Ovary (tissue), 9 donors: ENCODE data around the gene LMO7. TPM values are rescaled to one million over a fixed set of nuclear protein-coding genes. Genes with fewer than 3 reads are reported as not detected.

Experiments
- DNase-seq, 5 donors: peaks; one replicate each; pipeline ENCODE4 v3.0.0-alpha.2; 2019 to 2020
- H3K27ac ChIP-seq, 2 donors: fragments of 200-600 bp; one replicate each; pipeline versions ENCODE4 v1.5.1 to v1.8.0; 2019 to 2022
- H3K27me3 ChIP-seq: fragments of 200-600 bp; one replicate; pipeline ENCODE4 v1.8.0; 2022
- H3K36me3 ChIP-seq: fragments of 200-600 bp; sonication (generic); one replicate; pipeline ENCODE4 v1.5.1; 2019
- H3K4me1 ChIP-seq: one replicate; pipeline ENCODE4 v1.8.1; 2013; ENCODE audit warnings: mild to moderate bottlenecking, moderate library complexity; ENCODE audit not compliant: insufficient read depth
- H3K4me3 ChIP-seq: fragments of 200-600 bp; sonication (generic); one replicate; pipeline ENCODE4 v1.5.1; 2017
- H3K9me3 ChIP-seq, 2 donors: fragments of 200-600 bp in 1 of 2; sonication (generic) in 1 of 2; one replicate each; pipeline versions ENCODE4 v1.5.1 to v1.8.1; 2013 to 2019; ENCODE audit warnings: mild to moderate bottlenecking in 1 of 2, moderate library complexity in 1 of 2
- EP300 ChIP-seq: sonication (generic); formaldehyde crosslinking; IDR thresholded peaks from one replicate; pipeline ENCODE4 v1.6.1; 2017; ENCODE audit warnings: antibody characterized with exemption
- POLR2A ChIP-seq: fragments of 450-650 bp; IDR thresholded peaks from one replicate; pipeline ENCODE4 v1.6.1; 2017; ENCODE audit warnings: antibody characterized with exemption, mild to moderate bottlenecking, moderate library complexity
- WGBS, 3 donors: extraction: QIAGEN DNeasy Blood & Tissue Kit in 1 of 3; methylation state at CpG; one replicate each; pipeline versions ENCODE4 v1.1.5 to v1.1.7; 2013 to 2017; 5-methylcytosine and 5-hydroxymethylcytosine counted together
- intact Hi-C, 4 donors: fragments of 100-400 bp; cut with DNase I; formaldehyde crosslinking; loops; one replicate each; pipeline versions ENCODE4 v1.11.0 to v1.15.1; 2022 to 2023
- polyA plus RNA-seq, 2 donors: library from polyadenylated mRNA; stranded (reverse); fragments of 200-250 nt in 1 of 2; fragments of 350-450 nt in 1 of 2; fragmentation: Illumina TruSeq in 1 of 2; extraction: RNeasy Lipid Tissue Mini Kit (QIAGEN cat#74804) in 1 of 2; gene quantifications; one replicate each; pipeline ENCODE4 v1.2.3, GENCODE V29; 2013 to 2014
- total RNA-seq, 7 donors: library from RNA; depleted of rRNA in 2 of 7; stranded (reverse); fragments of >200 nt in 2 of 7; fragmentation: NEBNext Ultra II Directional in 3 of 7; extraction: Animal tissue kit (Norgen Biotek cat#: 25700) in 3 of 7; gene quantifications; one replicate each; pipeline versions ENCODE4 v1.1.0 to v1.2.4, GENCODE V29; 2016 to 2023
- TF ChIP-seq, protein P1 (sequence below), 3 donors: fragments of 450-650 bp in 2 of 3; fragments of 200-600 bp in 1 of 3; IDR thresholded peaks; one replicate each; pipeline versions ENCODE4 v1.5.1 to v1.8.0; 2016 to 2022; ENCODE audit warnings: antibody characterized with exemption in 3 of 3, mild to moderate bottlenecking in 1 of 3
- donor health status: DM: no; HTN: no; CAD: no; lungs with moderate emphysema.
- donor health status: DM: no; HTN: no; CAD: no.
- donor health status: Bipolar disorder and iron deficiency.
- donor health status: DM: yes; HTN: yes; CAD: no.
- donor health status: DM: no; HTN: no; CAD: no.
- donor health status: DM: yes; HTN: yes; CAD: no.

LMO7 gene
- total and polyA plus RNA-seq, 9 donors, result 9.6 to 60.7 (median 20.1) TPM

- DNase-seq, result peak; percentile 35 to 68 (median 57)
Measured at GRCh38 chr13:75876142-75877050, 240.3 kb downstream of the LMO7 start.

GRCh38 chr13:75877071-75877470 lies 240.9 kb downstream of the LMO7 start:
- WGBS, 3 donors, result 94 to 99% (median 96%) methylated on average over 3 of the region's 3 CpGs
- no peak for DNase-seq
- intact Hi-C loops, result loop anchor here (5.0 to 10.0 kb wide), 6 partner anchors 180 to 1108 kb away; no protein-coding TSS in a partner anchor
- Histone ChIP-seq H3K27me3 (no peaks in the 10 kb centered on the region), H3K27ac (no peak overlapping the region), H3K4me3 (no peak overlapping the region), H3K9me3 (no peaks in the 10 kb centered on the region), H3K4me1 (no peaks in the 10 kb centered on the region), H3K36me3 (no peaks in the 10 kb centered on the region)
- TF ChIP-seq, protein P1, sequence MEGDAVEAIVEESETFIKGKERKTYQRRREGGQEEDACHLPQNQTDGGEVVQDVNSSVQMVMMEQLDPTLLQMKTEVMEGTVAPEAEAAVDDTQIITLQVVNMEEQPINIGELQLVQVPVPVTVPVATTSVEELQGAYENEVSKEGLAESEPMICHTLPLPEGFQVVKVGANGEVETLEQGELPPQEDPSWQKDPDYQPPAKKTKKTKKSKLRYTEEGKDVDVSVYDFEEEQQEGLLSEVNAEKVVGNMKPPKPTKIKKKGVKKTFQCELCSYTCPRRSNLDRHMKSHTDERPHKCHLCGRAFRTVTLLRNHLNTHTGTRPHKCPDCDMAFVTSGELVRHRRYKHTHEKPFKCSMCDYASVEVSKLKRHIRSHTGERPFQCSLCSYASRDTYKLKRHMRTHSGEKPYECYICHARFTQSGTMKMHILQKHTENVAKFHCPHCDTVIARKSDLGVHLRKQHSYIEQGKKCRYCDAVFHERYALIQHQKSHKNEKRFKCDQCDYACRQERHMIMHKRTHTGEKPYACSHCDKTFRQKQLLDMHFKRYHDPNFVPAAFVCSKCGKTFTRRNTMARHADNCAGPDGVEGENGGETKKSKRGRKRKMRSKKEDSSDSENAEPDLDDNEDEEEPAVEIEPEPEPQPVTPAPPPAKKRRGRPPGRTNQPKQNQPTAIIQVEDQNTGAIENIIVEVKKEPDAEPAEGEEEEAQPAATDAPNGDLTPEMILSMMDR (IDR thresholded peaks at IDR 0.05), result no peak
- no peak for TF ChIP-seq POLR2A
- TF ChIP-seq EP300, result no peak

More at GRCh38 chr13:75876142-75877050, 240.3 kb downstream of the LMO7 start:
- Histone ChIP-seq H3K27ac (no peak overlapping the region), H3K4me1 (no peaks in the 10 kb centered on the region), H3K4me3 (no peak overlapping the region), H3K9me3 (no peaks in the 10 kb centered on the region), H3K27me3 (no peaks in the 10 kb centered on the region), H3K36me3 (no peaks in the 10 kb centered on the region)
- WGBS, 3 donors, result 10 to 14% (median 13%) methylated on average over 11 of the region's 11 CpGs
- intact Hi-C loops, result loop anchor here (5.0 to 10.0 kb wide), 6 partner anchors 179 to 1108 kb away; no protein-coding TSS in a partner anchor
- TF ChIP-seq POLR2A (no peak), EP300 (no peak)
- TF ChIP-seq, protein P1 (IDR thresholded peaks at IDR 0.05), result peak; percentile 72 to 81 (median 76)

- H3K4me1 ChIP-seq, result no peaks in the 10 kb centered on the region
- TF ChIP-seq POLR2A (no peak), EP300 (no peak)
- TF ChIP-seq, protein P1 (IDR thresholded peaks at IDR 0.05), result no peak
- no peaks in the 10 kb centered on the region for H3K36me3 ChIP-seq
- H3K27ac ChIP-seq, result no peak overlapping the region
- H3K27me3 ChIP-seq, result no peaks in the 10 kb centered on the region
- intact Hi-C loops, result loop anchor here (5.0 to 10.0 kb wide), 7 partner anchors 182 to 1105 kb away; no protein-coding TSS in a partner anchor
- no peak overlapping the region for H3K4me3 ChIP-seq
- H3K9me3 ChIP-seq, result no peaks in the 10 kb centered on the region
- 89 to 94% (median 94%) methylated on average over 4 of the region's 4 CpGs for WGBS, 3 donors
- no peak for DNase-seq
Measured at GRCh38 chr13:75879656-75880055, 243.5 kb downstream of the LMO7 start.

DNA sequence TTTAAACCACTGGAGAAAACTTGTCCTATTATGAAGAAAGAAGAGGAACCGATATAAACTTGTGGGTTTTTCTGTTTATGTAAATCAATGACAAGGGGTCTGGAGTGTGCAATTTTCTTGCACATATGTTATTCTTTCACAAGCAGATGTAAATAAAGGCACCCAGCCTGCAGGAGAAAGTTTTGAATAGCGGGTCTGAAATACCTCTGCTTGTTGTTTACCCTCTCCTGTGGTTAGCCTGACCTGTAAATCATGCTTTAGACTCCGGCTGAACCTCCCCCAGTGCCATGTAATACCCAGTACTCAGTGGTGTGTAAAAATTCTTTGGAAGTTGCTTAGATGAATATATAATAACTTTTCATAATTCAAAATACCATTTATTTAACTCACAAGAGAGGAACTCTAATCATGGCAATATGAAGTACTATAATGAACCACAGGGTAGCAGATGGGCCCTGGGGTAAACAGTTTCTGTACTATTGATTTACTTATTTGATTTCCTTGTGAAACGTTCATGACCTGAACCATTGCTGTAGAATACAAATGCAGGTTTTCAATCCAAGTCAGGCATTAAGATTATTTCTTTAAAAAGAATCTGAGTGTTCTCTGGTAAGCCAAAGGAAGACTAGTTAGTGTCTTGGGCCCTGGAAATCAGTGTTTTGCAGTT lies 245.1 kb downstream of the LMO7 start:
- 44 to 45% (median 45%) methylated on average over 4 of the region's 4 CpGs for WGBS, 3 donors
- no peaks in the 10 kb centered on the region for H3K27me3 ChIP-seq
- intact Hi-C loops, result loop anchor here in 1 of 4 donors (10.0 kb wide), 1 partner anchor 584 kb away; no protein-coding TSS in a partner anchor
- no peak for DNase-seq
- H3K9me3 ChIP-seq, result no peaks in the 10 kb centered on the region
- no peak overlapping the region for H3K27ac ChIP-seq
- no peaks in the 10 kb centered on the region for H3K4me1 ChIP-seq
- H3K4me3 ChIP-seq, result no peak overlapping the region
- no peaks in the 10 kb centered on the region for H3K36me3 ChIP-seq
- no peak for TF ChIP-seq POLR2A
- TF ChIP-seq EP300, result no peak
- TF ChIP-seq, protein P1 (IDR thresholded peaks at IDR 0.05), result no peak
